ENCODE data around the gene PALMD. TPM values are rescaled to one million over a fixed set of nuclear protein-coding genes. Genes with fewer than 3 reads are reported as not detected.

PALMD gene
- total RNA-seq, 1 donor from 2014 or later = 106 TPM

DNA sequence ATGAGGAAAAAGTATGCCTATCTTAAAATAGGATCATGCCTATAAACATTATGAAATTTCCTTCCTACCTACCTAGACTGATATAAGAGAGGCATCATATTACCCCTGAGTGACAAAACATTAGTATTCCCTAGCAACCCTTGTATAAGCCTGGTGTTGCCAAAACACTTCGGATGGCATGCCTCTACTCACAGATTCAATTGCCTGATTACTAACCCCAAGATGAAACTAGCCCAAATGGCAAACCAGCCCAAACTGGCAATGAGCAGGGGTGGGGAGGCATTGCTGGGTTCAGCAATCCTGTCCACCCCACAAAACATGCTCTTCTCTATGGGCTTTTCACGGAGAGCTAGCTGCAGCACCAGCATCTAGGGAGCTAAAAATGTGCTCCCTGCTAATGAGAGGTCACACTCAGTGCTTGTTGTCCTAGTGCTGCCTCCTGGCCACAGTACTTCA lies 13.9 kb downstream of the PALMD start:
- peak; percentile 94 for DNase-seq

- no peak for DNase-seq
Observed at GRCh38 chr1:99660496-99660895, 14.6 kb downstream of the PALMD start.

GRCh38 chr1:99661780-99662179 lies 15.9 kb downstream of the PALMD start:
- DNase-seq = no peak

- no peak for DNase-seq
Observed at GRCh38 chr1:99662539-99663080, 16.7 kb downstream of the PALMD start.

DNA sequence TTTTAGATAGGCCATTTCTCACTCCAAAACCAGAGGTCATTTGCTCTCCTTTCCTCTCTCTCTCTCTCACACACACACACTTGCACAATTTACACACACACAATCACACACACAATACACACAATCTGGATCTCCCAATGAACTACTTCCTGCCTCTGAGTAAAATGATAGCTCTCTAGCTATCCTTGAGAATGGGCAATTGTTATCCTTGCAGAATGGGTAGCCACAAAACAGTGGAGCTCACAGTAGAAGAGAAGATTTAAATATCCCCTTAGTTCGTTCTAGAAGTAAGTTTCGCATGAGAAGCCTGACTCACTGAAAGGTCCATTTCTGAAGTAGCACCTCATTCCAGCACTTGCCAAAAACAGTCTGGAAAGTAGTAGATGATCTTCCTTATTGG lies 17.6 kb downstream of the PALMD start:
- no peak for DNase-seq

GRCh38 chr1:99665212-99665611 lies 19.3 kb downstream of the PALMD start:
- DNase-seq = no peak

DNA sequence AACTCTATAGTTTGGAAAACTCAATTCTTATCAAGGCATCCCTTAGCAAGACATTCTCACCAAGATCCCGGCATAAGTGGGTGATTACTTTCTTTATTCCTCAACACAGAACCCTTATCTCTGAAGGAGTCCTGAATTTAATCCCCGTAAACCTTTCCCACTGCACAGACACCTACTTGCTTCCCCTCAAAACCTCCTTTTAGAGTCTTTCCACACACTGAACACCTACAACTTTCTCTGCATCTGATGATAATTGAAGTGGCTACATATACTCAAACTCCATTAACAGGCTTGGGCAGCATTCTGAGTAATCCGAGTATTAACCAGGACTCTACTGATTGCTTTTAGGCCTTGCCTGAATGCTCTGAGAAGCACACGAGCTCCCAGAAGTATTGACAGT lies 23.5 kb downstream of the PALMD start:
- no peak for DNase-seq

GRCh38 chr1:99669821-99670220 lies 23.9 kb downstream of the PALMD start:
- DNase-seq = no peak

- no peak for DNase-seq
Observed at GRCh38 chr1:99670583-99670982, 24.7 kb downstream of the PALMD start.

GRCh38 chr1:99672038-99672437 lies 26.1 kb downstream of the PALMD start:
- DNase-seq = peak; percentile 51

DNA sequence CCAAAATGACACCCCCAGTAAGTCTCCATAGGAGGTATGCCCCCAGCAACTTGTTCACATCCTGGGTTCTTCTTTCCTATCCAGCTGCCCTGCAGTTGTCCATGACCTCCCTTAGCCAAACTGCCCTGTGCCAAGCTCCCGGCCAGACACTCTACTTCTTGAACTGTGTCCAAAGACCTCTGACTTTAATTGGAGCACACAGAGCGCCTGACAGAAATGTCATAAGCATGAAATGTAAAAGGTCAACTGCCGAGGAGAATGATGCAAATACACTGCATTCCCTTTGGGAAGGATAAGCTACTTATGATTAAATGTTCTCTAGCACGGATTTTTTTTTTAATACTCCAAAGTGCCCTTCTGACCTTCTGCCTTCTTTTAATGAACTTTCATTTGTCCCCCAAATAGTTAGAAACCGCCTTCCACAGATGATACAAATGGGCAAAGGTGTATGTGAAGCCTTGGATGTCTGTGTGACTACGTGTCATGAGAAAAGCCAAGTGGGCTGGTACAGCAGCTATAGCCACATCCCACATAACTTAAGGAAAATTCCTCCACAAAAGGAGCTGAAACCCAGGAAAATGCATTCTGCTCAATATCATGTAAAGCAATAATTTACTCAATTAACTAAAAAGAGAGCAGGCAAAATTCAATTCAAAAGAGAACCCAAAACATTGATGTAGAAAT lies 26.8 kb downstream of the PALMD start:
- DNase-seq = no peak

DNA sequence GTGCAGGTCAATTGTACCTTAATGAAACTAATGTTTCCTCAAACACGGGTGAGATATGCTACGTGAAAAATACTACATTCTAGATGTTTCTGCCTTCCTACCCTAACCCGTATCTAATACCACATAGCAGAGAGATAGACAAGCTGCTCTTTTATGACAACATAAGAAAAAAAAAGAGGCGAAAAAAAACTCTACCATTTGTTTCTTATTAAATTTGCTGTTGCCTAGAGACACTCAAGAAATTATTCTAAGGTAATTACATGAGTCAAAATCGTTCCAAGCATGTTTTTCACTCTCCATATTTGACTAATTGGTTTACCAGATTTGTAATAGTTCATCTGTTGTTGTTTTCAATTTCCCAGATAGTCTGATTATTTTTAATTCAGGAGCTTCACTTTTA lies 27.4 kb downstream of the PALMD start:
- no peak for DNase-seq

DNA sequence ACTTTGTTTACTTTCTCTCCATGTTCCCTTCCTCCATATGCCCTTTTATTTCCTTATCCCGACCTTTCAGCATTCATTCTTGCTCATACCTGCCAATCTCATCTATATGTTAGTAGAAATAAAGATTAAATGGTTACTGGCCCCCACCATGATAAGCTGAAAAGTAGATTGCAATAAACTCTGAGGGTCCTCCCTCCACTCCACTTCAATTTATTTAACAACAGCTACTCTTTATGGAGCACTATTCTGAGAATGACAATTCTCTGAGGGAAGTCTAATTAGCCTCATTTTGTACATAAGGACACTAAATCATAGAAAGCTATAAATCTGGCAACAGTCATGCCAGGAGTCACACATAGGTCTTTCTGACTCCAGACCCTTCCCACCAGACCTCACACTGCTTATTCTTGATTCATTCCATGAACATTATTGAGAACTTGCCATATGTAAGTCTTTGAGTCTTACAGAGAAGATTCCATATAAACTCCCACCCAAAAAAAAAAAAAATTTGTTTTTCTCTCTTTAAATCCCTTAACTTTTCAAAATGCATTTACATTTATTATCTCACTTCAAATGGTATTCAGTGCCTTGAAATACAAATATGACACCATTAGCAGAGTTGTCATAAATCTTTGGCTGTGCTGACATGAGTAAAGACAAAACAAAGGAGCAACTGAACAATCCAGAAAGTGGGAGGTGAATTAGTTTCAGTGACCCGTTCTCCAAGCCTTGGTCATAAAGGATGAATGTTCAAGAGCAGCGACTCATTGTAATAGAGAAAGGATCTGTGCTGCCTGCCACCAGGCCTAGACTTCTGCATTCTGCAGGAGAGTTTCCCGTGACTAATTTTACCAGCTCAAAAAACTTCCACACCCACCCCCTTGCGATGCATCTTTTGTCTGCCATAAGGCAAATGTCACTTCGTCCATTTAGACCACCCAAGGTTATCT lies 28.5 kb downstream of the PALMD start:
- DNase-seq = no peak

DNA sequence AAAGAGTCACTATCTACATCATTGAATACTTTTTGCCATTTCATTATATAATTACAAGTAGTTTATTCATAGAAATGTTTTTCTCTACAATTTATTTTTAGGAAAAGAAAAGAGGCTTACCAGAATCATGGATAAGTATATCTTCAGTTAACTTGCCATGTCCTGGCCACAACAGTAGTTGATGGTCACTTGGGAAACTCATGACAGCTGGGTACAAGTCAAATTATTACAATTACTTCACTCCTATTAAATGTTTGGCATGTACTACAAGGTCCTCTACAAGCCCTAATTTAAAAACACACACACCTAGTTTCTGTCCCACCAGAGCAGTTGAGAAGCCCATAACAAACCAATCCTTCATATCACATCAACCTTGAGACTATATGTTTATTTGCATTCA lies 29.4 kb downstream of the PALMD start:
- DNase-seq = no peak

DNA sequence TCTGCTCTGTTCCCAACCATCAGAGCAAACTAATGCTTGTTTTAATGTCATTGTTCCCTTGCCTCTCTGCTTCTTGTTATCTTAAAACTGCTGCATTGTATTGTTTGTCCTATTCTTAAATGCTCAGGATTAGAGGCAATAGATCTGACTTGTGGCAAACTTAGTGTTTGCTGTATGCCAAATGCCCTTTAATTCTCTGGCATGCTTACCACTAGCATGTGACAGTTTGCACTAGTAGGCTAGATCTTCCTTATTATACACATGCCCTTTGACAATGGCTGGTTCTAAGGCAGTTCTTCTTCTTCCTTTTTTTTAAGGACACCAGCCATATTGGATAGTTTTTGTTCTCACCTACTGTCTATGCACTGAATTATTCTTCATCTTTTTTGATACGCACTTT lies 30.1 kb downstream of the PALMD start:
- no peak for DNase-seq

DNA sequence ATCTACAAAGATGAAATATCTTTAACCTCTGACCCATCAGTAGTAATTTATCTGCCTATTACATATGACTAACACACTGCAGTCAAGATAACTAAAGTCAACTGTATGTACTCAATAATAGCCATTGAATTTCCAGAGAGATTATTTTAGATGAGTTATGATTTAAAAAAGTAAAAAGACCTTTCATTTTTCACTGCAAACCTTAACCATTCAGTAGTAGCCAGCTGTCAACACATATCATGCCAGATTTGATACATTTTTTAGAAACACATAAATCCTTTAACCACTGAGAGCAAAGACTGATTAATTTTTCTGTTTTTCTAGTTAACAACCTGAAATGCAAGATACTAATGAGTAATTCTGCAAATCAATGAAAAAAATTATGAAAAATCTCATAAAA lies 31.0 kb downstream of the PALMD start:
- no peak for DNase-seq

- no peak for DNase-seq
Observed at GRCh38 chr1:99677416-99677815, 31.5 kb downstream of the PALMD start.

DNA sequence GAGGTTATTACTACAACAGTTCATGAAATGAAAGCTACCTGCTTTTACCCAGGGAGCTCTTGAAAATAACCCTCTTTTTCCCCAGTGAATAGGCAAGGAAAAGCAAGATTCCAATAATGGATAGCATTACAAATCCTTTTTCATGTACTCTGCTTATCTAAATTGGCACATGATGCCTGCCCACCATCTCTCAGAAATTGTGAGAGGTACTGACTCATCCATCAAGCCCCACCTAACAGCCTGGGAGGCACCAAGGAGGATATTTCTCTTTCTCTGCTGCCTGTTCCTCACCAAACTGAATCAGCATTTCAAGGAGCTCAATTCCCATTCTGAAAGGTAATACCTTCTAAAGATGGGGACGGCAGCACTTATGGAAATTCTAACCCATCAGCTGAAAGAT lies 34.4 kb downstream of the PALMD start:
- DNase-seq = peak; percentile 60

GRCh38 chr1:99681583-99681982 lies 35.7 kb downstream of the PALMD start:
- peak; percentile 56 for DNase-seq

- DNase-seq = peak; percentile 77
Observed at GRCh38 chr1:99682291-99682751, 36.4 kb downstream of the PALMD start.

DNA sequence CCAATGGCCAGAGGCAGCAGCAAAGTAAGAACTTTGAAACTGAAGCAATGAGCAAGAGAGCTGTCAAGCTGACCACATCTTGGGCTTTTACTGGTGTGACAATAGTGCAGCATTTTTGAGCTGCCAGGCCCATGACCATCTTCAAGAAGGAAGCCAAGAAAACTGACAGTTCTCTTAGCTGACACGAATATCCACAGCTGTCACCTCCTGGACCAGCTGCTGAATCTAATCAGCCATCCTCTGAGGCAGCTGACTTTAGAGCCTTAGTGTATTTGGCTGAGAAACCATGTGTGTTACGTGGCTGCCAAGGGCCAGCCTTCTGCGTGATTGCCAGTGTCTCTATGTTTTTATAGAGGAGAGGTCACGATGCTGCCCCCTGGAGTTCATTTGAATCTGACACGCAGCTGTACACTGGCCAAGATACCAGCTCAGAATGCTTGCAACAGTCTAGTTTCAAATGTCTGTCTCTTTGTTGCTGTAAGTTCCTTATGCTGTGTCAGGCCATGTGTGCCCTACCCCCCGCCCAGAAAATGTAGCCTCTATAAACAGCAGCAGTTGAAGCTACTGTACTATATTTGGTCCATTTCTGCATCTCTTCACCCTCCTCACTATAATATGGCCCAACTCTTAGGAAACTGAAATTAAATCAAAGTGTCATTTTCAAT lies 39.7 kb downstream of the PALMD start:
- peak; percentile 94 for DNase-seq

DNA sequence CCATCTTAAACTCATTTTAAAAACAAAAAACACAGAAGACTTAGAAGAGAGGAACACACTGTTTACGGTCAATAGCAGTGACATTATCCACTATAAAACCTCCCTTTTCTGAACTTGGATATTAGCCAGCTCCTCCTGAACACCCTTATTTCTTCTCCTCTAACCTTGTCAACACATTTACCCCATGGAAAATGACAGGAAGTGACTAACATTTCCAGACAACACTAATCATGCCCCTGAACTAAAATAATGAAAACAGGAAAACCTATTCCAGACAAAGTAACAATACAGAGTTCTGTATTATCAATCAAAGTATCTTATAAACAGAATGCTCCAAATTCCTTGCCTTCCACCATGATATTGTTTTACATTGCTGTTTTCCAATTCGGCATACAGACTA lies 45.3 kb downstream of the PALMD start:
- DNase-seq = peak; percentile 94

DNA sequence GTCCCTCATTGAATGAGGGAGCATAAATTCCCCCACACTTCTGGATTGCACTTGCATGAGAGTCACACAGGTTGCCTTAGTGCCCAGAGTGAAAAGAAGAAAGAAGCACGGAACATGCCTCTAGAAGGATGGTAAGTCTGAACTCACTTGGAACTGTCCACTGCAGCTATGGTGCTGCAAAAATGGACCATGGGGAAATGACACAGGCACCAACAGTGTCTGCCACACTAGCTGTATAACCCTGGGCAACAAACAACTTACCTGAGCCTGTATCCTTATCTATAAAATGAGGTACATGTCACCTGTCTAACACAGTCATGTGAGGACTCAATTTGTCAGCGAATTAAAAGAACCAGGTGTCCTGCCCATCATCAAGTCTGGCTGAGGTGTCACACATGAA lies 50.7 kb downstream of the PALMD start:
- no peak for DNase-seq
